GM19351 (cell line): Measurements from ENCODE around the gene SPATA9.
"Not testable (repeated sequence)": the region's sequence is repeated elsewhere in the genome, so short reads cannot be mapped to it uniquely, and the experiment has no call there.

Experiments used
- ATAC-seq: cut with Tn5 transposase; IDR thresholded peaks from one replicate; pipeline ENCODE4 v1.9.1; 2021; ENCODE audit warnings: mild to moderate bottlenecking, moderate library complexity; ENCODE audit not compliant: unreplicated experiment

Gene SPATA9

GRCh38 chr5:95646569-95647431 is 36.0 kb downstream of the SPATA9 start, which contains the start of gene RFESD:
TSS of gene RFESD (plus strand) at chr5:95646777. CDS start at chr5:95652272, 5,495 bp downstream.
- peak; percentile 91 for ATAC-seq

GRCh38 chr5:95646226-95646568 is 36.6 kb downstream of the SPATA9 start:
- not testable (repeated sequence) for ATAC-seq

GRCh38 chr5:95644351-95645042 is 38.3 kb downstream of the SPATA9 start:
- ATAC-seq = peak; percentile 58

- ATAC-seq = no peak
These were observed 39.6 kb downstream of the SPATA9 start for GRCh38 chr5:95643152-95643551.

GRCh38 chr5:95641741-95642220 is 41.0 kb downstream of the SPATA9 start:
- ATAC-seq = no peak

GRCh38 chr5:95638632-95639031 is 44.2 kb downstream of the SPATA9 start:
- ATAC-seq = no peak

GRCh38 chr5:95634081-95634480 is 48.7 kb downstream of the SPATA9 start:
- no peak for ATAC-seq

GRCh38 chr5:95633671-95634070 is 49.1 kb downstream of the SPATA9 start:
- no peak for ATAC-seq

- ATAC-seq = not testable (repeated sequence)
These were observed 49.8 kb downstream of the SPATA9 start for GRCh38 chr5:95632942-95633341.

- ATAC-seq = peak; percentile 98
These were observed 50.7 kb downstream of the SPATA9 start for GRCh38 chr5:95631991-95632675.

GRCh38 chr5:95631255-95631958 is 51.4 kb downstream of the SPATA9 start:
- no peak for ATAC-seq

GRCh38 chr5:95630394-95630917 is 52.3 kb downstream of the SPATA9 start:
- no peak for ATAC-seq

GRCh38 chr5:95628933-95629332 is 53.9 kb downstream of the SPATA9 start:
- no peak for ATAC-seq

- ATAC-seq = no peak
These were observed 54.6 kb downstream of the SPATA9 start for GRCh38 chr5:95627971-95628810.

- no peak for ATAC-seq
These were observed 56.1 kb downstream of the SPATA9 start for GRCh38 chr5:95626701-95627100.

GRCh38 chr5:95624368-95624767 is 58.4 kb downstream of the SPATA9 start:
- no peak for ATAC-seq

GRCh38 chr5:95623706-95624105 is 59.1 kb downstream of the SPATA9 start:
- no peak for ATAC-seq

GRCh38 chr5:95621839-95622629 is 60.8 kb downstream of the SPATA9 start:
- no peak for ATAC-seq
